Neural cell (in vitro differentiated cells): ENCODE measurements around the gene NKAIN2.

Experiments
- CTCF ChIP-seq: fragments of 450-650 bp; IDR thresholded peaks from 2 replicates; pipeline ENCODE4 v1.5.1; 2014; ENCODE audit warnings: antibody characterized with exemption, mild to moderate bottlenecking, moderate library complexity; ENCODE audit not compliant: poor library complexity, severe bottlenecking
- EP300 ChIP-seq: fragments of 450-650 bp; conservative IDR thresholded peaks from 2 replicates; pipeline ENCODE4 v1.6.1; 2014; ENCODE audit warnings: antibody characterized with exemption, mild to moderate bottlenecking, moderate library complexity; ENCODE audit not compliant: poor library complexity, severe bottlenecking
- EZH2 ChIP-seq: fragments of 200-600, 300-800 bp; shearing (Covaris generic), sonication (generic); IDR thresholded peaks from 2 replicates; pipeline ENCODE4 v1.6.1; 2014; ENCODE audit warnings: antibody characterized with exemption, low read length, borderline replicate concordance, mild to moderate bottlenecking; ENCODE audit not compliant: insufficient read depth, poor library complexity, severe bottlenecking
- MXI1 ChIP-seq: fragments of 450-650 bp; conservative IDR thresholded peaks from 2 replicates; pipeline ENCODE4 v1.6.1; 2014; ENCODE audit warnings: antibody characterized with exemption, mild to moderate bottlenecking; ENCODE audit not compliant: poor library complexity, severe bottlenecking
- POLR2AphosphoS5 ChIP-seq: IDR thresholded peaks from 2 replicates; pipeline ENCODE4 v1.6.1; 2012
- RAD21 ChIP-seq: fragments of 450-650 bp; conservative IDR thresholded peaks from 2 replicates; pipeline ENCODE4 v1.6.1; 2014; ENCODE audit warnings: antibody characterized with exemption, mild to moderate bottlenecking, moderate library complexity
- SMC3 ChIP-seq: fragments of 450-650 bp; conservative IDR thresholded peaks from 2 replicates; pipeline ENCODE4 v1.6.1; 2014; ENCODE audit warnings: antibody characterized with exemption, mild to moderate bottlenecking, moderate library complexity; ENCODE audit not compliant: poor library complexity
- TAF1 ChIP-seq: IDR thresholded peaks from 2 replicates; pipeline ENCODE4 v1.6.1; 2012; ENCODE audit warnings: low read depth
- TF ChIP-seq, protein P1 (sequence below): IDR thresholded peaks from 2 replicates; pipeline ENCODE4 v1.6.1; 2012; ENCODE audit warnings: borderline replicate concordance

- TF ChIP-seq CTCF (no peak), EZH2 (no peak), POLR2AphosphoS5 (no peak), TAF1 (no peak), EP300 (no peak), RAD21 (no peak), MXI1 (no peak), SMC3 (no peak)
- TF ChIP-seq, protein P1, sequence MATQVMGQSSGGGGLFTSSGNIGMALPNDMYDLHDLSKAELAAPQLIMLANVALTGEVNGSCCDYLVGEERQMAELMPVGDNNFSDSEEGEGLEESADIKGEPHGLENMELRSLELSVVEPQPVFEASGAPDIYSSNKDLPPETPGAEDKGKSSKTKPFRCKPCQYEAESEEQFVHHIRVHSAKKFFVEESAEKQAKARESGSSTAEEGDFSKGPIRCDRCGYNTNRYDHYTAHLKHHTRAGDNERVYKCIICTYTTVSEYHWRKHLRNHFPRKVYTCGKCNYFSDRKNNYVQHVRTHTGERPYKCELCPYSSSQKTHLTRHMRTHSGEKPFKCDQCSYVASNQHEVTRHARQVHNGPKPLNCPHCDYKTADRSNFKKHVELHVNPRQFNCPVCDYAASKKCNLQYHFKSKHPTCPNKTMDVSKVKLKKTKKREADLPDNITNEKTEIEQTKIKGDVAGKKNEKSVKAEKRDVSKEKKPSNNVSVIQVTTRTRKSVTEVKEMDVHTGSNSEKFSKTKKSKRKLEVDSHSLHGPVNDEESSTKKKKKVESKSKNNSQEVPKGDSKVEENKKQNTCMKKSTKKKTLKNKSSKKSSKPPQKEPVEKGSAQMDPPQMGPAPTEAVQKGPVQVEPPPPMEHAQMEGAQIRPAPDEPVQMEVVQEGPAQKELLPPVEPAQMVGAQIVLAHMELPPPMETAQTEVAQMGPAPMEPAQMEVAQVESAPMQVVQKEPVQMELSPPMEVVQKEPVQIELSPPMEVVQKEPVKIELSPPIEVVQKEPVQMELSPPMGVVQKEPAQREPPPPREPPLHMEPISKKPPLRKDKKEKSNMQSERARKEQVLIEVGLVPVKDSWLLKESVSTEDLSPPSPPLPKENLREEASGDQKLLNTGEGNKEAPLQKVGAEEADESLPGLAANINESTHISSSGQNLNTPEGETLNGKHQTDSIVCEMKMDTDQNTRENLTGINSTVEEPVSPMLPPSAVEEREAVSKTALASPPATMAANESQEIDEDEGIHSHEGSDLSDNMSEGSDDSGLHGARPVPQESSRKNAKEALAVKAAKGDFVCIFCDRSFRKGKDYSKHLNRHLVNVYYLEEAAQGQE, result no peak
These were observed 100.6 kb downstream of the NKAIN2 start for GRCh38 chr6:123904228-123904627.
